GM21717 (cell line): ENCODE results near the gene CLSTN3.
"Not testable (repeated sequence)": the region's sequence is repeated elsewhere in the genome, so short reads cannot be mapped to it uniquely, and the experiment has no call there.

Source experiments
- ATAC-seq: cut with Tn5 transposase; IDR thresholded peaks from one replicate; pipeline ENCODE4 v1.9.1; 2021; ENCODE audit warnings: mild to moderate bottlenecking, moderate library complexity; ENCODE audit not compliant: unreplicated experiment

The CLSTN3 gene

GRCh38 chr12:7103837-7104584 lies 26.2 kb upstream of the CLSTN3 start:
- no peak for ATAC-seq

- ATAC-seq = no peak
Observed at GRCh38 chr12:7106082-7106481, 24.1 kb upstream of the CLSTN3 start.

GRCh38 chr12:7107181-7107580 lies 23.0 kb upstream of the CLSTN3 start:
- ATAC-seq = not testable (repeated sequence)

GRCh38 chr12:7107636-7108002 lies 22.6 kb upstream of the CLSTN3 start:
- no peak for ATAC-seq

- peak; percentile 83 for ATAC-seq
Observed at GRCh38 chr12:7108003-7108795, 22.0 kb upstream of the CLSTN3 start.

GRCh38 chr12:7108796-7109571 lies 21.2 kb upstream of the CLSTN3 start, which contains the start of gene C1RL:
Gene C1RL, minus strand, starts transcription at chr12:7109214. Its CDS starts 34 bp downstream, at chr12:7109180.
- peak; percentile 36 for ATAC-seq

- ATAC-seq = no peak
Observed at GRCh38 chr12:7109572-7109920, 20.6 kb upstream of the CLSTN3 start.

GRCh38 chr12:7110661-7111060 lies 19.5 kb upstream of the CLSTN3 start:
- no peak for ATAC-seq

- no peak for ATAC-seq
Observed at GRCh38 chr12:7112041-7112440, 18.1 kb upstream of the CLSTN3 start.

GRCh38 chr12:7113389-7113871 lies 16.7 kb upstream of the CLSTN3 start:
- no peak for ATAC-seq

- no peak for ATAC-seq
Observed at GRCh38 chr12:7114008-7114407, 16.2 kb upstream of the CLSTN3 start.

GRCh38 chr12:7114851-7115250 lies 15.3 kb upstream of the CLSTN3 start:
- ATAC-seq = no peak

- ATAC-seq = no peak
Observed at GRCh38 chr12:7116196-7116595, 14.0 kb upstream of the CLSTN3 start.

GRCh38 chr12:7116916-7117315 lies 13.3 kb upstream of the CLSTN3 start:
- no peak for ATAC-seq

- ATAC-seq = no peak
Observed at GRCh38 chr12:7117670-7118069, 12.5 kb upstream of the CLSTN3 start.

GRCh38 chr12:7118881-7119280 lies 11.3 kb upstream of the CLSTN3 start:
- ATAC-seq = no peak

GRCh38 chr12:7120166-7120565 lies 10.0 kb upstream of the CLSTN3 start:
- no peak for ATAC-seq

GRCh38 chr12:7121324-7121723 lies 8.8 kb upstream of the CLSTN3 start:
- ATAC-seq = no peak

GRCh38 chr12:7122811-7123769 lies 7.1 kb upstream of the CLSTN3 start:
- no peak for ATAC-seq

GRCh38 chr12:7123806-7124522 lies 6.2 kb upstream of the CLSTN3 start:
- no peak for ATAC-seq
